ENCODE data around the gene EZR. TPM values are rescaled to one million over a fixed set of nuclear protein-coding genes. Genes with fewer than 3 reads are reported as not detected.

The EZR gene
- 100 to 1,000 TPM; 264 to 277 TPM for total RNA-seq
- polyA plus RNA-seq, result 100 to 1,000 TPM; 260 to 268 TPM

GRCh38 chr6:158819213-158819976 lies at the start of gene EZR:
Gene EZR, minus strand, starts transcription at chr6:158819368. Its CDS starts 1,275 bp downstream, at chr6:158818093.
- Mint-ChIP-seq H3K27me3 (no peaks in the 10 kb centered on the region), H3K36me3 (peaks cover 15 to 38% of the 10 kb centered on the region in 2 donors), H3K27ac (peak within 1 kb of the TSS; percentile 84 to 100 (median 96)), H3K4me1 (peaks cover 23 to 58% (median 27%) of the 10 kb centered on the region in 4 donors), H3K4me3 (peak within 1 kb of the TSS; percentile 79 to 98 (median 84)), H3K9me3 (peaks cover 0 to 2% (median 0%) of the 10 kb centered on the region in 8 donors)
- Histone ChIP-seq H3K27me3 (ENCODE audit: insufficient read depth, low read length) (no peaks in the 10 kb centered on the region), H3K9me3 (ENCODE audit: control insufficient read depth in 1 of 2, low read length in 2 of 2) (no peaks in the 10 kb centered on the region), H3K4me1 (ENCODE audit: insufficient read depth, low read length) (peaks cover 31% of the 10 kb centered on the region), H3K36me3 (ENCODE audit: insufficient read depth, low read length) (no peaks in the 10 kb centered on the region), H3K27ac (ENCODE audit: low read depth, low read length) (peak within 1 kb of the TSS; percentile 86), H3K4me3 (ENCODE audit: low read length in 2 of 2) (peak within 1 kb of the TSS in 1 of 2 donors; percentile 77)
- ChIA-PET POLR2A (ENCODE audit: partially characterized antibody) (interaction anchor here (0.6 to 11.5 kb wide), 33 partner anchors 10 to 225 kb away, joined by 3 to 180 read pairs (median 4); partner anchors contain the start of gene TAGAP), CTCF (ENCODE audit: partially characterized antibody) (interaction anchor here (0.7 to 1.1 kb wide), 5 partner anchors 10 to 153 kb away, joined by 3 read pairs; no protein-coding TSS in a partner anchor)
- peak; percentile 82 to 86 (median 84) for DNase-seq
- intact Hi-C loops (cut with micrococcal nuclease), result no loop called here

GRCh38 chr6:158868122-158868480 lies 48.9 kb upstream of the EZR start:
- Histone ChIP-seq H3K36me3 (ENCODE audit: insufficient read depth, low read length) (no peaks in the 10 kb centered on the region), H3K27ac (ENCODE audit: low read depth, low read length) (no peak overlapping the region), H3K27me3 (ENCODE audit: insufficient read depth, low read length) (no peaks in the 10 kb centered on the region), H3K4me1 (ENCODE audit: insufficient read depth, low read length) (peaks cover 20% of the 10 kb centered on the region), H3K9me3 (ENCODE audit: control insufficient read depth in 1 of 2, low read length in 2 of 2) (no peaks in the 10 kb centered on the region), H3K4me3 (ENCODE audit: low read length in 2 of 2) (no peak overlapping the region)
- peak overlapping the region in 3 of 8 donors; percentile 11 to 39 (median 29) for H3K4me3 Mint-ChIP-seq
- ChIA-PET CTCF (ENCODE audit: partially characterized antibody) (interaction anchor here (3.4 to 7.8 kb wide), 2 partner anchors 15 to 79 kb away, joined by 17 to 58 read pairs; no protein-coding TSS in a partner anchor), POLR2A (ENCODE audit: partially characterized antibody) (interaction anchor here (0.5 to 8.5 kb wide), 12 partner anchors 13 to 95 kb away, joined by 3 to 544 read pairs (median 46); partner anchors contain the start of gene EZR)
- intact Hi-C loops (cut with micrococcal nuclease), result loop anchor here (2.0 to 5.0 kb wide), 2 partner anchors 49 to 1486 kb away; partner anchors contain the start of gene ZDHHC14
- no peak for DNase-seq
- no peaks in the 10 kb centered on the region for H3K27me3 Mint-ChIP-seq
- peak overlapping the region; percentile 98 to 100 (median 100) for H3K27ac Mint-ChIP-seq
- peaks cover 0 to 2% (median 0%) of the 10 kb centered on the region in 8 donors for H3K9me3 Mint-ChIP-seq
- peaks cover 0 to 4% of the 10 kb centered on the region in 2 donors for H3K36me3 Mint-ChIP-seq
- H3K4me1 Mint-ChIP-seq, result peaks cover 12 to 39% (median 22%) of the 10 kb centered on the region in 4 donors

- Histone ChIP-seq H3K4me1 (ENCODE audit: insufficient read depth, low read length) (peaks cover 20% of the 10 kb centered on the region), H3K27ac (ENCODE audit: low read depth, low read length) (no peak overlapping the region), H3K9me3 (ENCODE audit: control insufficient read depth in 1 of 2, low read length in 2 of 2) (no peaks in the 10 kb centered on the region), H3K36me3 (ENCODE audit: insufficient read depth, low read length) (no peaks in the 10 kb centered on the region), H3K27me3 (ENCODE audit: insufficient read depth, low read length) (no peaks in the 10 kb centered on the region), H3K4me3 (ENCODE audit: low read length in 2 of 2) (no peak overlapping the region)
- Mint-ChIP-seq H3K27ac (peak overlapping the region; percentile 98 to 100 (median 100)), H3K9me3 (peaks cover 0 to 2% (median 0%) of the 10 kb centered on the region in 8 donors), H3K4me3 (peak overlapping the region in 2 of 8 donors; percentile 9 to 11), H3K27me3 (no peaks in the 10 kb centered on the region), H3K36me3 (peaks cover 0 to 4% of the 10 kb centered on the region in 2 donors), H3K4me1 (peaks cover 12 to 39% (median 22%) of the 10 kb centered on the region in 4 donors)
- ChIA-PET POLR2A (ENCODE audit: partially characterized antibody) (interaction anchor here (0.5 to 8.5 kb wide), 9 partner anchors 13 to 83 kb away, joined by 3 to 544 read pairs (median 58); partner anchors contain the start of gene EZR), CTCF (ENCODE audit: partially characterized antibody) (interaction anchor here (1.1 to 7.8 kb wide), 2 partner anchors 9 to 14 kb away, joined by 3 to 58 read pairs; no protein-coding TSS in a partner anchor)
- intact Hi-C loops (cut with micrococcal nuclease), result loop anchor here (2.0 to 5.0 kb wide), 2 partner anchors 49 to 1485 kb away; partner anchors contain the start of gene ZDHHC14
- DNase-seq, result no peak
These were observed 48.4 kb upstream of the EZR start for GRCh38 chr6:158867381-158868121.

- H3K36me3 Mint-ChIP-seq, result peaks cover 0 to 4% of the 10 kb centered on the region in 2 donors
- no peak overlapping the region for H3K4me3 Mint-ChIP-seq
- H3K27me3 ChIP-seq (ENCODE audit: insufficient read depth, low read length), result no peaks in the 10 kb centered on the region
- H3K4me1 Mint-ChIP-seq, result peaks cover 12 to 38% (median 20%) of the 10 kb centered on the region in 4 donors
- intact Hi-C loops (cut with micrococcal nuclease), result loop anchor here (5.0 kb wide), 1 partner anchor 1483 kb away; the partner anchor contains the start of gene ZDHHC14
- H3K9me3 Mint-ChIP-seq, result peaks cover 0 to 2% (median 0%) of the 10 kb centered on the region in 8 donors
- no peak overlapping the region for H3K4me3 ChIP-seq (ENCODE audit: low read length in 2 of 2)
- CTCF ChIA-PET (ENCODE audit: partially characterized antibody), result interaction anchor here (7.8 kb wide), 1 partner anchor 12 kb away, joined by 58 read pairs; no protein-coding TSS in a partner anchor
- no peaks in the 10 kb centered on the region for H3K9me3 ChIP-seq (ENCODE audit: control insufficient read depth in 1 of 2, low read length in 2 of 2)
- POLR2A ChIA-PET (ENCODE audit: partially characterized antibody), result interaction anchor here (6.4 to 8.5 kb wide), 3 partner anchors 11 to 53 kb away, joined by 93 to 544 read pairs (median 130); partner anchors contain the start of gene EZR
- H3K4me1 ChIP-seq (ENCODE audit: insufficient read depth, low read length), result peaks cover 18% of the 10 kb centered on the region
- DNase-seq, result no peak
- H3K27me3 Mint-ChIP-seq, result no peaks in the 10 kb centered on the region
- H3K27ac Mint-ChIP-seq, result no peak overlapping the region
- H3K27ac ChIP-seq (ENCODE audit: low read depth, low read length), result no peak overlapping the region
- H3K36me3 ChIP-seq (ENCODE audit: insufficient read depth, low read length), result no peaks in the 10 kb centered on the region
These were observed 46.6 kb upstream of the EZR start for GRCh38 chr6:158865769-158866168.

- no peak overlapping the region for H3K27ac Mint-ChIP-seq
- H3K4me1 Mint-ChIP-seq, result peaks cover 0 to 16% (median 5%) of the 10 kb centered on the region in 4 donors
- Histone ChIP-seq H3K4me3 (ENCODE audit: low read length in 2 of 2) (no peak overlapping the region), H3K9me3 (ENCODE audit: control insufficient read depth in 1 of 2, low read length in 2 of 2) (no peaks in the 10 kb centered on the region), H3K27me3 (ENCODE audit: insufficient read depth, low read length) (no peaks in the 10 kb centered on the region), H3K27ac (ENCODE audit: low read depth, low read length) (no peak overlapping the region), H3K4me1 (ENCODE audit: insufficient read depth, low read length) (peaks cover 3% of the 10 kb centered on the region), H3K36me3 (ENCODE audit: insufficient read depth, low read length) (no peaks in the 10 kb centered on the region)
- intact Hi-C loops (cut with micrococcal nuclease), result no loop called here
- no peak overlapping the region for H3K4me3 Mint-ChIP-seq
- DNase-seq, result no peak
- no peaks in the 10 kb centered on the region for H3K36me3 Mint-ChIP-seq
- H3K9me3 Mint-ChIP-seq, result no peaks in the 10 kb centered on the region
- H3K27me3 Mint-ChIP-seq, result no peaks in the 10 kb centered on the region
- CTCF ChIA-PET (ENCODE audit: partially characterized antibody), result no interaction called here
- POLR2A ChIA-PET (ENCODE audit: partially characterized antibody), result interaction anchor here (1.2 kb wide), 1 partner anchor 10 kb away, joined by 5 read pairs; no protein-coding TSS in a partner anchor
These were observed 44.5 kb upstream of the EZR start for GRCh38 chr6:158863646-158864045.

GRCh38 chr6:158861686-158862381 lies 42.7 kb upstream of the EZR start:
- no peak overlapping the region for H3K27ac Mint-ChIP-seq

More at GRCh38 chr6:158861686-158862381, 42.7 kb upstream of the EZR start:
- DNase-seq, result no peak
- no peaks in the 10 kb centered on the region for H3K9me3 Mint-ChIP-seq
- H3K4me1 ChIP-seq (ENCODE audit: insufficient read depth, low read length), result no peaks in the 10 kb centered on the region
- peaks cover 0 to 8% (median 2%) of the 10 kb centered on the region in 4 donors for H3K4me1 Mint-ChIP-seq
- no peaks in the 10 kb centered on the region for H3K36me3 ChIP-seq (ENCODE audit: insufficient read depth, low read length)
- no peaks in the 10 kb centered on the region for H3K36me3 Mint-ChIP-seq
- intact Hi-C loops (cut with micrococcal nuclease), result no loop called here
- ChIA-PET POLR2A (ENCODE audit: partially characterized antibody) (interaction anchor here (2.0 kb wide), 1 partner anchor 8 kb away, joined by 15 read pairs; no protein-coding TSS in a partner anchor), CTCF (ENCODE audit: partially characterized antibody) (interaction anchor here (0.7 kb wide), 1 partner anchor 106 kb away, joined by 3 read pairs; no protein-coding TSS in a partner anchor)
- no peak overlapping the region for H3K27ac ChIP-seq (ENCODE audit: low read depth, low read length)
- no peak overlapping the region for H3K4me3 Mint-ChIP-seq
- no peak overlapping the region for H3K4me3 ChIP-seq (ENCODE audit: low read length in 2 of 2)
- no peaks in the 10 kb centered on the region for H3K9me3 ChIP-seq (ENCODE audit: control insufficient read depth in 1 of 2, low read length in 2 of 2)
- H3K27me3 Mint-ChIP-seq, result no peaks in the 10 kb centered on the region
- no peaks in the 10 kb centered on the region for H3K27me3 ChIP-seq (ENCODE audit: insufficient read depth, low read length)
